ENCODE measurements around the gene FAM174B. TPM values are rescaled to one million over a fixed set of nuclear protein-coding genes. Genes with fewer than 3 reads are reported as not detected.

Gene FAM174B
- total RNA-seq, 1 donor from 2014 or later, result 9.6 TPM

- no peak overlapping the region for H3K4me3 ChIP-seq (ENCODE audit: low read depth, low read length)
- no peak for DNase-seq (ENCODE audit: low read depth)
- TF ChIP-seq CTCF (conservative IDR thresholded peaks at IDR 0.05; ENCODE audit: low read depth, low read length), result no peak
These were observed 18.6 kb downstream of the FAM174B start for GRCh38 chr15:92636908-92637481.

- no peak for DNase-seq (ENCODE audit: low read depth)
- H3K4me3 ChIP-seq (ENCODE audit: low read depth, low read length), result no peak overlapping the region
- no peak for TF ChIP-seq CTCF (conservative IDR thresholded peaks at IDR 0.05; ENCODE audit: low read depth, low read length)
These were observed 19.1 kb downstream of the FAM174B start for GRCh38 chr15:92636401-92636907.

DNA sequence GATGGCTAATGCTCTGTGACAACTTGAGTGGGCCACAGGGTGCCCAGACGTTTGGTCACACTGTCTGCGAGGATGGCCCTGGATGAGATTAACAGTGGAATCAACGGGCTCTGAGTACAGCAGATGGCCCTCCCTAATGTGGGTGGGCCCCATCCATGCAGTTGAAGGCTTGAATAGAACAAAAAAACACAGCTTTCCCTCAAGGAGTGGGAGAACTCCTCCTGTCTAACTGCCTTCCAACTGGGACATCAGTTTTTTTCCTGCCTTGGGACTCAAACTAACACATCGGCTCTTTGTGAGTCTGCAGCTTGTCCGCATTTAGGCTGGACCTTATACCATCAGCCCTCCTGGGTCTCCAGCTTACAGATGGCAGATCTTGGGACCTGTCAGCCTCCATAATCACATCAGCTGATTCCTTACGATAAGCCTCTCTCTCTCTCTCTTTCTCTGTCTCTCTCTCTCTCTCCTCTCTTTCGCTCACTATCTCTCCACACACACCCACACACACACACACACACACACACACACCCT is 20.8 kb downstream of the FAM174B start:
- DNase-seq (ENCODE audit: low read depth), result no peak
- H3K4me3 ChIP-seq (ENCODE audit: low read depth, low read length), result no peak overlapping the region
- TF ChIP-seq CTCF (conservative IDR thresholded peaks at IDR 0.05; ENCODE audit: low read depth, low read length), result no peak

DNA sequence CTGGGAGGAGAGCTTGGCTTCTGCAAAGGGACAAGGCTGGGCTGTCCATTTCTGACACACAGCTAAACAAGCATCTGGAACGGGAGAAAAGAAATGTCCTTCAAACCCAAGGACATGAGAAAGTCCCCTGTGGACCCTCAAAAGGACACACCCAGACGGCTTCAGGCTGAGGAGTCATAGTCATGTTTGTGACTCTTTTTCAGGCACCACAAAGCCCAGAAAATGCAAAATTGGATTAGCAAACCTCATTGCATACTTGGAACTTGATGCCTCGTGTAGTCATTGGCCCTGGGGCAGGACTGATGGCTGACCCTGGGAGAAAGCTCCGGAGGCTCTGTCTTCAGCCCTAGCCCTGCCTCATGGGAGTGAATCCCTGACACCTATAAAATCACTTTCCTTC is 21.5 kb downstream of the FAM174B start:
- no peak for DNase-seq (ENCODE audit: low read depth)
- H3K4me3 ChIP-seq (ENCODE audit: low read depth, low read length), result no peak overlapping the region
- TF ChIP-seq CTCF (conservative IDR thresholded peaks at IDR 0.05; ENCODE audit: low read depth, low read length), result no peak

GRCh38 chr15:92633418-92633817 is 22.2 kb downstream of the FAM174B start:
- no peak overlapping the region for H3K4me3 ChIP-seq (ENCODE audit: low read depth, low read length)
- no peak for TF ChIP-seq CTCF (conservative IDR thresholded peaks at IDR 0.05; ENCODE audit: low read depth, low read length)
- no peak for DNase-seq (ENCODE audit: low read depth)

DNA sequence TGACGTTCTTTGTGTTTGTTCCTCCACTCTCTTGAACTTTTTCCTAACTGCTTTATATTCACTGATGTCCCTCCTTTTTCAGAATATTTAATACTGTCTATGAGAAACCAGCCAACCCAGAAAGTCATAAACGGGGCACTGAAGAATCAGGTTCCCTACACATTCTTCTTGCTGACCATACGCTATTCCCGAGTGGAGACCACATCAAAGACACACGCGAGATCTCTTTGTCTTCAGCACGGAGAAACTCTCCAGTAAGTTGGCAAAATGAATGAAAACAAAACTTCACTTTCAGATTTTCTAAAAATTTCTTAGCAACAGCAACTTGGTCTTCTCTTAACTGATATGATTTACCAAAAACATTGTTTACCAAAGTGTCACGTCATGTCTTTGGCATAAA is 22.6 kb downstream of the FAM174B start:
- H3K4me3 ChIP-seq (ENCODE audit: low read depth, low read length), result no peak overlapping the region
- no peak for DNase-seq (ENCODE audit: low read depth)
- TF ChIP-seq CTCF (conservative IDR thresholded peaks at IDR 0.05; ENCODE audit: low read depth, low read length), result no peak

DNA sequence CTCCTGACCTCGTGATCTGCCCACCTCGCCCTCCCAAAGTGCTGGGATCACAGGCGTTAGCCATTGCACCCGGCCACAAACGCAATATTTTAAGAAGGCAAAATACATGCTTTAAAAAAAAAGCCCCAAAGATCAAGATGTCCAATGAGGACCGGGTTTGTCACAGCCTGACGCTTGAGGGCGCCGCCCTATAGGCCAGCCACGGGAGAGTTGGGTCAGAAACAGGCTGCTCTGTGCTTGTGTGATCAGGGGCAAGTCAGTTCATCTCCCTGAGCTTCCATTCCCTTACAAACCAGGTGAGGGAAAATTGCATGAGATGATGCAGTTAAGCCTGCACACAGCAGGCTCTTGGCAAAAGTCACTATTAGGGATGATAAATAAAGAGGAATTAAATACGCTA is 23.9 kb downstream of the FAM174B start:
- no peak for DNase-seq (ENCODE audit: low read depth)
- H3K4me3 ChIP-seq (ENCODE audit: low read depth, low read length), result no peak overlapping the region
- no peak for TF ChIP-seq CTCF (conservative IDR thresholded peaks at IDR 0.05; ENCODE audit: low read depth, low read length)

Data from epithelial cell of proximal tubule (primary cell).